Esophagus muscularis mucosa (tissue), 4 donors: Measurements from ENCODE around the gene ITPR2. TPM values are rescaled to one million over a fixed set of nuclear protein-coding genes. Genes with fewer than 3 reads are reported as not detected.

Experiments used
- DNase-seq: peaks from one replicate; pipeline ENCODE4 v3.0.0-alpha.2; 2017; ENCODE audit errors: extremely low spot score
- H3K27ac ChIP-seq, 4 donors: fragments of 200-600 bp; sonication (generic); replicated peaks in 1 of 4; 1 replicate in 3 of 4; 2 replicates in 1 of 4; pipeline ENCODE4 v1.5.1; 2016 to 2019; ENCODE audit warnings: mild to moderate bottlenecking in 1 of 4
- H3K27me3 ChIP-seq, 4 donors: fragments of 200-600 bp; sonication (generic); one replicate each; pipeline versions ENCODE4 v1.5.1 to v1.6.0; 2016 to 2019
- H3K36me3 ChIP-seq, 4 donors: fragments of 200-600 bp; sonication (generic); one replicate each; pipeline ENCODE4 v1.5.1; 2016 to 2019
- H3K4me1 ChIP-seq, 4 donors: fragments of 200-600 bp; sonication (generic); one replicate each; pipeline ENCODE4 v1.5.1; 2016 to 2019
- H3K4me3 ChIP-seq, 4 donors: fragments of 200-600 bp; sonication (generic); 1 replicate in 2 of 4; 2 replicates in 2 of 4; pipeline ENCODE4 v1.5.1; 2016 to 2019; ENCODE audit warnings: mild to moderate bottlenecking in 4 of 4, moderate library complexity in 1 of 4
- H3K9me3 ChIP-seq, 4 donors: fragments of 200-600 bp; sonication (generic); 1 replicate in 3 of 4; 2 replicates in 1 of 4; pipeline ENCODE4 v1.5.1; 2016 to 2019
- CTCF ChIP-seq, 3 experiments: fragments of 200-600 bp in 2 of 3; fragments of 450-650 bp in 1 of 3; sonication (generic) in 2 of 3; IDR thresholded peaks; one replicate each; pipeline ENCODE4 v1.5.1; 2017 to 2019; ENCODE audit warnings: antibody characterized with exemption in 3 of 3, mild to moderate bottlenecking in 2 of 3, moderate library complexity in 1 of 3
- EP300 ChIP-seq: sonication (generic); formaldehyde crosslinking; IDR thresholded peaks from one replicate; pipeline ENCODE4 v1.6.1; 2017; ENCODE audit warnings: antibody characterized with exemption
- POLR2A ChIP-seq: fragments of 450-650 bp; IDR thresholded peaks from one replicate; pipeline ENCODE4 v1.6.1; 2017; ENCODE audit warnings: antibody characterized with exemption, moderate library complexity, mild to moderate bottlenecking, low read depth
- POLR2AphosphoS5 ChIP-seq, 2 donors: sonication (generic); formaldehyde crosslinking; IDR thresholded peaks; one replicate each; pipeline ENCODE4 v1.6.1; 2017; ENCODE audit warnings: antibody characterized with exemption in 2 of 2
- WGBS: methylation state at CpG from one replicate; pipeline ENCODE4 v1.1.5; 2018; 5-methylcytosine and 5-hydroxymethylcytosine counted together
- intact Hi-C: fragments of 100-400 bp; cut with DNase I; formaldehyde crosslinking; loops from one replicate; pipeline ENCODE4 v1.15.1; 2023
- total RNA-seq, 4 donors: library from RNA; depleted of rRNA; stranded (reverse); fragments of >200 nt; gene quantifications; one replicate each; pipeline versions ENCODE4 v1.1.0 to v1.2.1, GENCODE V29; 2016

ITPR2 gene
- total RNA-seq: 10 to 100 TPM; 23.7 to 26.6 (median 25.4) TPM

GRCh38 chr12:26832822-26833742 is at the start of gene ITPR2:
TSS of gene ITPR2 (minus strand) at chr12:26833194. CDS start at chr12:26832781, 413 bp downstream.
- TF ChIP-seq POLR2A (peak; percentile 49), CTCF (IDR thresholded peaks at IDR 0.05) (peak in 2 of 3 experiments; percentile 40 to 49), POLR2AphosphoS5 (IDR thresholded peaks at IDR 0.05) (peak; percentile 92 to 95), EP300 (no peak)
- peak within 1 kb of the TSS; percentile 95 to 98 (median 96) for H3K27ac ChIP-seq
- H3K4me1 ChIP-seq: peaks cover 15 to 26% (median 19%) of the 10 kb centered on the region in 4 donors
- H3K4me3 ChIP-seq: peak within 1 kb of the TSS; percentile 76 to 96 (median 94)
- no peaks in the 10 kb centered on the region for H3K27me3 ChIP-seq
- peak; percentile 97 for DNase-seq
- WGBS: under 1% methylated on average over 86 of the region's 92 CpGs
- no peaks in the 10 kb centered on the region for H3K9me3 ChIP-seq
- intact Hi-C loops: loop anchor here (10.0 kb wide), 2 partner anchors 52 to 108 kb away; no protein-coding TSS in a partner anchor
- H3K36me3 ChIP-seq: no peaks in the 10 kb centered on the region

GRCh38 chr12:26880625-26881024 is 47.6 kb upstream of the ITPR2 start:
- intact Hi-C loops: loop anchor here (10.0 kb wide), 1 partner anchor 46 kb away; the partner anchor contains the start of gene ITPR2
- WGBS: 90% methylated on average over 2 of the region's 2 CpGs

GRCh38 chr12:26878661-26879119 is 45.7 kb upstream of the ITPR2 start:
- no peaks in the 10 kb centered on the region for H3K36me3 ChIP-seq
- H3K27me3 ChIP-seq: no peaks in the 10 kb centered on the region
- peaks cover 16 to 19% (median 17%) of the 10 kb centered on the region in 4 donors for H3K4me1 ChIP-seq
- peak overlapping the region; percentile 41 to 75 (median 54) for H3K27ac ChIP-seq
- no peak overlapping the region for H3K4me3 ChIP-seq
- intact Hi-C loops: no loop called here
- WGBS: 10% methylated on average over 4 of the region's 6 CpGs
- H3K9me3 ChIP-seq: no peaks in the 10 kb centered on the region
- TF ChIP-seq EP300 (no peak), POLR2AphosphoS5 (IDR thresholded peaks at IDR 0.05) (peak in 1 of 2 donors; percentile 75)
- peak; percentile 92 for DNase-seq

More at GRCh38 chr12:26880625-26881024, 47.6 kb upstream of the ITPR2 start:
- peak; percentile 39 for DNase-seq
- Histone ChIP-seq H3K27ac (no peak overlapping the region), H3K4me3 (no peak overlapping the region), H3K4me1 (peaks cover 21 to 25% (median 23%) of the 10 kb centered on the region in 4 donors), H3K27me3 (no peaks in the 10 kb centered on the region), H3K36me3 (no peaks in the 10 kb centered on the region), H3K9me3 (no peaks in the 10 kb centered on the region)
- TF ChIP-seq CTCF (IDR thresholded peaks at IDR 0.05) (no peak), EP300 (no peak), POLR2AphosphoS5 (IDR thresholded peaks at IDR 0.05) (no peak), POLR2A (no peak)

- H3K9me3 ChIP-seq: no peaks in the 10 kb centered on the region
- peak; percentile 70 for DNase-seq
- TF ChIP-seq POLR2A (no peak), EP300 (no peak), CTCF (IDR thresholded peaks at IDR 0.05) (no peak), POLR2AphosphoS5 (IDR thresholded peaks at IDR 0.05) (no peak)
- WGBS: 67% methylated on average over 7 of the region's 7 CpGs
- H3K4me1 ChIP-seq: peaks cover 28 to 35% (median 32%) of the 10 kb centered on the region in 4 donors
- no peaks in the 10 kb centered on the region for H3K27me3 ChIP-seq
- H3K36me3 ChIP-seq: no peaks in the 10 kb centered on the region
- H3K4me3 ChIP-seq: no peak overlapping the region
- no peak overlapping the region for H3K27ac ChIP-seq
- intact Hi-C loops: no loop called here
Measured at GRCh38 chr12:26874501-26875296, 41.7 kb upstream of the ITPR2 start.
